HUDEP-2 (cell line): ENCODE results near the gene SPAG8.
A peak's percentile ranks its signal among the peaks of the same experiment; 100 is the strongest.

ENCODE experiments used
- DNase-seq, 76 experiments: peaks; one replicate each; lab custom pipeline; 2025; ENCODE audit not compliant: unreplicated experiment in 76 of 76; lab: John Stamatoyannopoulos, UW

Gene SPAG8, protein sequence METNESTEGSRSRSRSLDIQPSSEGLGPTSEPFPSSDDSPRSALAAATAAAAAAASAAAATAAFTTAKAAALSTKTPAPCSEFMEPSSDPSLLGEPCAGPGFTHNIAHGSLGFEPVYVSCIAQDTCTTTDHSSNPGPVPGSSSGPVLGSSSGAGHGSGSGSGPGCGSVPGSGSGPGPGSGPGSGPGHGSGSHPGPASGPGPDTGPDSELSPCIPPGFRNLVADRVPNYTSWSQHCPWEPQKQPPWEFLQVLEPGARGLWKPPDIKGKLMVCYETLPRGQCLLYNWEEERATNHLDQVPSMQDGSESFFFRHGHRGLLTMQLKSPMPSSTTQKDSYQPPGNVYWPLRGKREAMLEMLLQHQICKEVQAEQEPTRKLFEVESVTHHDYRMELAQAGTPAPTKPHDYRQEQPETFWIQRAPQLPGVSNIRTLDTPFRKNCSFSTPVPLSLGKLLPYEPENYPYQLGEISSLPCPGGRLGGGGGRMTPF

DNA sequence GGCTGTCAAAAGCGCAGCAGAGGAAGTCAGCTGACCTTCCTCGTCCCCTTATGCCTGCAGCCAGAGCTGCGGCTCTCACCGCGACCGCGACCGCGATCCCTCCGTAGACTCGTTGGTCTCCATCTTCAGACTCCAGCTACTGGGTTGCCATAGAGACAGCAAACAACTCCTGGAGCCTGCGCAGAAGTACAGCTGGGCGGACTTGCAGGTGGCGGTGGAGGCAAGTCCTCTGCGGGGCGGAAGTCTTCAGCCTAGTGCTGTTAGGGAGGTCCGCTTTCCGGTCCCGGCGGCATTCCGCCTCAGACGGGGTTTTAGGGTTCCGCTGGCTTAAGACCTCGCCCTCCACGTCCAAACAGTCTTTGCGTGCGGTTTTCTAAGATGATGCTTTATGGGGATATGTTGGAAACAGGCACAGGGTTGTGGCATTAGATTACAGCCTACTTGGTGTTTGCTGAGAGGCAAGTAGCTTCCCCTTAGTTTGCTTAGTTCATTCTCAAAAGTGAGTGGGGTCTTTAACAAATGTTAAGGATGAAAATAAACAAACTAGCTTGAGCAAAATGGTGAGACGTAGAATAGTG lies at the start of gene SPAG8:
Gene SPAG8 (minus strand): TSS at position 238 of the 578 bp plus-strand sequence. CDS start 115 bp downstream, at position 123.
- DNase-seq = peak in 75 of 76 experiments; percentile 17 to 95 (median 86)

DNA sequence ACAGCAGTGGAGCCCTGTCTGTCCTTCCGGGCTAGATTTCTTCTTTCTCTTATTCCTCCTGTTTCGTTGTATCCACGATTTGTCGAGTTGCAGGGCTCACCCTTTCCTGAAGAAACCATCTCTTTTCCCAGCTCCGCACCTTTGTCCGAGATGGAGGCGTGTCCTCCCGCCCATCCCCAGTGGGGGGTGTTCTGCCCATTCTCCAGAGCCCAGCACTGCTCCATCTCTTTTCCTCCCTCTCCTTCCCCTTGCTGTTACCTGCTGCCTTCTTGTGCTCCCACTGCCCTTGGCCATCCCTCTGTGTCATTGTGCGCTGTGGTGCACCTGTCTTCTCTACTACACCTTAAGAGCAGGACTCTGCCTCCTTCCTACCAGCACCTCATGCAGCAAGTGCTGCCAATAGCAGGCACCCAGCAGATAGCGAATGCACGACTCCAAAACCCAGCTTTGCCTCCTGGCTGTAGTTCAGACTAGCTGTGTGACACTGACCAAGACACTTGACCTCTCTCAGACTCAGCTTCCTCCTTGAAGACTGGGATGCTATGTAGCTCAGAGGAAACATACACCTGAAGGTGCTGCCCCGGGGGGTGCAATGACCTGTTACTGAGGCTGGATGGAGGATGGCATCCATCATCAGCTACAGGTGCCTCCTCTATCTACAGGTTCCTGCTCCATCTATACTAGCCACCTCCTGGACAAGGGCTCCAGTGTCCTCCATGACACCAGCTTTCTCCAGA lies 49.3 kb upstream of the SPAG8 start:
- DNase-seq = no peak

DNA sequence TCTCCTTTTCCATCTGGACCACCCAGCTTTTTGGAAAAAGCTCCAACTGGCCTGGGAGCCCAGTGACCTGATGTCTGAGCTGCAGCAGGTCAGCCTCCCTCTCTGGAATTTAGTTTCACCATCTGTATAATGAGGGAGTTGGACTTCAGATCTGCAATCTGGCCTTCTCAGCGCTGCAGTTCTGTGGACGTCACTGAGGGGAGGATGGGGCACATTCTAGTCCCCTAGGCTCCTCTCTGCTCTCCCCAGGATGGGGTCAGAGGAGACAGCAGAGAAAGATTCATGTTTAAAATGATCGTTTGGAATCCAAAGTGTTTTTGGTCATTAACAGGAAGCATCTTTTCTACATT lies 47.9 kb upstream of the SPAG8 start:
- DNase-seq = no peak

DNA sequence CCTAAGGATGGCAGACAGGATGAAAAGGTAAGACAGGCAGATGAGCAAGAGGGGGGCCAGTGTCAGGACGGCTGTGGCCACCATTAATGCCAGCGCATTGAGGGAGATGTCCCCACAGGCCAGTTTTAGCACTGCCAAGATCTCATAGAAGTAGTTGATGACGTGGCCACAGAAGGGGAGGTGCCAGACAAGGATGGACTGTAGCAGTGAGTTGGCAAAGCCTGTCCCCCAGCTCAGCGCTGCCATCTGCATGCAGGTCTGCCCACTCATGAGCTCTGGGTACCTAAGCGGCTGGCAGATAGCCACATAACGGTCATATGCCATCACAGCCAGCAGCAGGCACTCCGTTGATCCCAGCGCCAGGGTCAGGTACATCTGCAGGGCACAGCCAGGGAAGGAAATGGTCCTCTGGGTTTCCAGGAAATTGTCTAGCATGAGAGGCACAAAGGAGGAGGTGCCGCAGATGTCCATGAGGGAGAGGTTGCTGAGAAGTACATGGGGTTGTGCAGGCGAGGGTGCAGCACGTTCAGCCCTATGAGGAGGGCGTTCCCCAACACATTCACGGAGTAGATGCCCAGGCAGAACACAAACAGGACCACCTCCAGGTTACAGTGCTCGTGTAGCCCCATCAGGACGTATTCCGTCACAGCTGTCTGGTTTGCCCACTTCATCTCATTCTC lies 47.4 kb upstream of the SPAG8 start:
- peak in 10 of 76 experiments; percentile 1 to 40 (median 9) for DNase-seq

DNA sequence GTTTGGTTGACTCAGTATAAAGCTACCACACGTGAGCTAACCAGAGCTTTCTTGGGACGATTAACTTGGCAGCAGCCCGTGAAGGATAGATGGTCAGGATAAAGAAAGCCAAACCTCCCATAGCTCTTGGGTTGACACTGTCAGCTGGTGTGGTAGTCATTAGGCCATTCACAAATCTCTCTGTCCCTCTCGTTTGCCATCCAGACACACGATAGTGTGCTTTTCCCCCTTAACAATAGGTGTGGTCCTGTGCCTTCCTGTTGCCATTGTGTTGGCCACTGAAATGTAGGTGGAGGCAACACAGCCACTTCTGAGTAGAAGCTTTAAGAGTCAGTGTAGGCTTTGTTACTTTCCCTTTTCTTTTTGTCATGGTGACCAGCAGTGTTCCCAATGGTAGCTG lies 46.4 kb upstream of the SPAG8 start:
- no peak for DNase-seq

DNA sequence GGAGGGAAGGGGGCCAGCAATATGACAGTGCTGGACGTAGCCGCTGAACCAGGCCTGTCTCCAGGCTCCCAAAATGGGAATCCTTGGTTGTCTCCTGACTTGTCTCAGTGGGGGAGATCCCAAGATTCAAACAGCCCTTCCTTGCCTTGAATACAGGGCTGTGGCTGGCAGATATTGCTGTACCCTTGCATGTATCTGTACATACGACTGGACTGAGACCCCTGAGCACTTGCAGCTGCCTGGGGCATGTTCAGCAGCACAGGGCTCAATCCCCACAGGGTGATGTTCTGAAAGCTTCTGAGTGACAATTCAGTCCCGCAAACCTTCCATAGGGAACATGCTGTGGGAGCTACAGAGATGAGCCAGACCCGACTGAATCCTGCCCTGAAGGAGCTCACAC lies 44.8 kb upstream of the SPAG8 start:
- DNase-seq = no peak

DNA sequence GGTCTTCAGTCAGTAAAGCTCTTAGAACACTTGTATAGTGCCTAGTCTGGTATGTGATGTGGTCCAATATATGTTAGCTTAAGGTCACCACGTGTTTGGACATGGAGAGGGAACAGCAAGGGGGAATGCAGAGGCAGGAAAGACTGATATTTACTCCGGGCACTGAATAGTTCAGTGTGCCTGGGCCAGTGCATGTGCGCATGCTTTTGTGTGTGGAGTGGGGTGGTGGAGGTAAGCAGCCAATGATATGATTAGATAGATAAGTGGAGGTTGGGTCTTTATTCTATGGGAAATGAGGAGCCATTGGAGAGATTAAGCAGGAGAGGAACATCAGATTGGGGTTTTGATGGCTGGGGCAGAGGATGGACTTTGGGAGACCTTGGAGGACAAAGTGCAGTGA lies 44.1 kb upstream of the SPAG8 start:
- DNase-seq = no peak

DNA sequence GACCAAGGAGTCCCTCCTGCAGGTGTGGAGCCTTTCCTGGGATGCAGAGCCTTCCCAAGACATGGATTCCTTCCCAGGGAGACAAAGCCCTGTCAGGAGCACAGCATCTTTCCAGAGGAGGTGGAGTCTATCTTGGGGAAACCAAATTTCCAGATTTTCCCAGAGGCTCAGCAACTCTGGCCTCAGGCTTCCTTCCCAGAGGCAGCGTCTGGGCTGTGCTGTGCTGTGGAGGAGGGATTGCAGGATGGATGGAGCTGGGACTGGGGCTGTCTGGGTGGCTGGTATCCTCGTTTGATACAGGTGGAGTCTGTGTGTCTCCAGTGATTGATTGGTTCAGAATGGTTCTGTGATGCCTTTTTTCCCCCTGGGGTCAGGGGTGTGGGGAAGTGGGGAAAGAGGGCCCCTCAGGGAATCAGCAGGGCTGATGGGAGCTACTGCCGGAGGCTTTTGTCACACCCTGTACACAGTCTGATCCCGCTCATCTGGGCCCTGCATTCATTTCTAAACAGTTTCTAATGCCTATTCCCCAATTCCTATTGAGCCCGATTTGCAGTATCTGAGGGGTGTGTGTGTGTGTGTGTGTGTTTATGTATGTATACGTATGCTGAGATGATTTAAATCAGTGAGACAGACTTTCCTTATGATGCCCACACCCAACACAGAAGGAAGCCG lies 42.2 kb upstream of the SPAG8 start:
- DNase-seq = no peak

DNA sequence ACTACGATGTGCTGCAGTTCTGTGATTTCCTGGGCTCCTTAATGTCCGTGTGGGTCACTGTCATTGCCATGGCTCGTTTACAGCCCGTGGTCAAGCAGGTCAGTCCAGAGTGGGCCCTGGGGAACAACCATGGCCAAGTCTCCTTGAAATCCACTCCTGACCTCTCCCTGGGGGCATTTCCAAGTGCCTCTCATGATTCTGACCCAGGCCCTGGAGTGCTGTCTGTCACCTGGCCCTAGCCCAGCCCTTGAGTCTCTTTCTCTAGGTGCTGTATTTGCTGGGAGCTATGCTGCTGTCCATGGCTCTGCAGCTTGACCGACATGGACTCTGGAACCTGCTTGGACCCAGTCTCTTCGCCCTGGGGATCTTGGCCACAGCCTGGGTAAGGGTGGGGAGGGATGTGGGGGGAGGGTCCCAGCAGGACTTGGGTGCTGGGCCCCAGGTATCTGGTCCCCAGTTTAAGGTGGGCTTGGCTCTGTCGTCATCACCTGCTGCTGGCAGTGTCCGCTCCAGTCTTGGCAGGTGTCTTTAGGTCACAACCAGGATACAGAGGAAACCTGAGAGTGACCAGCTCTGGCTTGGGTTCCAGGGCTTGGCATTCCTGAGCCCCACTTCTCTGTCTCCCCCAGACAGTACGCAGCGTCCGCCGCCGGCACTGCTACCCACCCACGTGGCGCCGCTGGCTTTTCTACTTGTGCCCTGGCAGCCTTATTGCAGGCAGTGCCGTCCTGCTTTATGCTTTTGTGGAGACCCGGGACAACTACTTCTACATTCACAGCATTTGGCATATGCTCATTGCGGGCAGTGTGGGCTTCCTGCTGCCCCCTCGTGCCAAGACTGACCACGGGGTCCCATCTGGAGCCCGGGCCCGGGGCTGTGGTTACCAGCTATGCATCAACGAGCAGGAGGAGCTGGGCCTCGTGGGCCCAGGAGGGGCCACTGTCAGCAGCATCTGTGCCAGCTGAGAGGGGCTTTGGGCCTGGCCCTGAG lies 41.1 kb upstream of the SPAG8 start:
- no peak for DNase-seq

DNA sequence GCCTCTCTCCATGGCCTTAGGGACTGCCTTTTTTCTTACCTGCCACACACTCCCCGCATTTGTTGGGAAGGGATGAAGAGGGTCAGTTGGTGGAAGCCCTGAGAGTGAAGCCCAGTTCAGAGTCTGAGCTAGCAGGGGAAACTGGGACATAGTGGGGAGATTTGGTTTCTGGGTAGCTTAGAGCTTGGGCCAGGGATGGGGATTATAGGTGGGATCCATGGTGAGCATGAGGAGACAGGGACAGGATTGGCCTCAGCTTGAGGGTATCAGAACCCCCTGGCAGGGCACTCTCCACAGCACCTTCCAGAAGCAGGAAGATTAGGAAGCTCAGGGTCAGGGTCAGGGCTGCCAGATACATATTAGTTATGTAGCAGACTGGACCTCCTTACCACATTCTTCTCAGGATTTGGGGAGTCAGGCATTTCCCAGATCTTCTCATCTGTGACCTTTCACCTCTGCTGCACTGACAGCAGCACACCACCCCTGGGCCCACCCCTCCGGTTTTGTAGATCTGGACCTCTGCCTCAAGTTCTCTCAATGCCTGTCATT lies 40.3 kb upstream of the SPAG8 start:
- no peak for DNase-seq

DNA sequence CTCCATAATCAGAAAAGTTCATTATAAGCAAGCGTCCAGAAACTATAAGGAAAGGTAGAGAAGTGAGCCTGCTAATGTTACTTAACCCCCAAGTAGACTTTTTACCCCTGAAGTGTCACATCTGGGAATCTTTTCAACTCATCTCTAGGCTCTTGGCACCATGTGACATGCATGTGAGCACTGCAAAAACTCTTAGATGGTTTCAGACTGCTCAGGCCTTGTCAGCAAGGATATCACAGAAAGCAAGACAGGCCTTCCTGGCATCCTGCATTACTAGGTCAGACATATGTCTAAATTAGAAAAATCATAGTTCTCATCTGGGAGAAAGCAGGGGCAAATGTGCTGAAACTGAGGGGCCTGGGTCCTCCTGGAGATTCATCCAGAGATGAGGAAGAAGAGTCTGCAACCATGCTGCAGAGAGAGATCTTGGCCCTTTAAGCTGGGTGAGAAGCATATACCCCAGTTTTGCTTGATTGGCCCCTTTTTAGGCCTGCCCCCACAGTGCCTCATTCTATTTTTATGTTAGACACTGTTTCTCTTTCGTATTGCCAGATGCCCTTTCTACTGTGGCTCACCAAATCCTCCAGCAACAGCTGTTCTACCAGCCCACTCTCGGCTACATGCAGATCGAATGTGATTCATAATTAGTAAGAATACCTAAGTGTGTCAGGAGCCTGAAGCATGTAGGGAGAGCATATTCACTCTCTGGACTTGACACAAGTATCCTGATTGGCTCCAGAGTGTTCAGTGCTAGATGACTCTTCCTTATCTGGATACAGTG lies 35.9 kb upstream of the SPAG8 start:
- no peak for DNase-seq

DNA sequence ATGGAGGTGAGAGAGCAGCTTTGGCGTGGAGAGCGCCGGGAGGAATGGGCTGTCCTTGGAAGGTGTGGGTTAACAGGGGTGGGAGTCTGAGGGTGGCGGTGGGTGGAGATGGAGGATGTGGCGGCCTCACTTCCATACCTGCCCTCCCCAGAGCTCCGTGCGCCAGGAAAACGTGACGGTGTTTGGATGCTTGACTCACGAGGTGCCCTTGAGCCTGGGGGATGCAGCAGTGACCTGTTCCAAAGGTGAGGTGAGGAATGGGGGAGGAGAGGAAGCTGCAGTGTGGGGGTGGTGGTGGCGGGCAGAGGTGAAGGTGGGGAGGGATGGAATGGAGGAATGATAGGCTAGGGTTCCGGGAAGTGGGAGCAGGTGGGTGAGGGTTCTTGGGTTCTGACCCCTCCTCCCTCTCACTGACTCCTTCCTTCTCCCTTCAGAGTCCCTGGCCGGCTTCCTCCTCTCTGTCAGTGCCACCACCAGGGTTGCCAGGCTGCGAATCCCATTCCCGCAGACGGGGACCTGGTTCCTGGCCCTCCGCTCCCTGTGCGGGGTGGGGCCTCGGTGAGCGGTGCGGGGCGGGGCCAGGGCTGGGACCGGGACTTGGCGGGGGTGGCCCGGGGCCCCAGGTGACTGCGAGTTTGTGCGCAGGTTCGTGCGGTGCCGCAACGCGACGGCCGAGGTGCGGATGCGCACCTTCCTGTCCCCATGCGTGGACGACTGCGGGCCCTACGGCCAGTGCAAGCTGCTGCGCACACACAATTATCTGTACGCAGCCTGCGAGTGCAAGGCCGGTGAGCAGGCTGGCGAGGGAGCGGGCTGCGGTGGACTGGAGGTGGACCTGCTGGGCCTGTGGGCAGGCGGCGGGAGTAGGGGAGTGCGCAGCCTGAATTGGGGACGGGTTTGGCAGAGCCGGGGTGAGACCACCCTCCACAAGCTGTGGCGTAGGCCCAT lies 34.0 kb upstream of the SPAG8 start:
- no peak for DNase-seq

DNA sequence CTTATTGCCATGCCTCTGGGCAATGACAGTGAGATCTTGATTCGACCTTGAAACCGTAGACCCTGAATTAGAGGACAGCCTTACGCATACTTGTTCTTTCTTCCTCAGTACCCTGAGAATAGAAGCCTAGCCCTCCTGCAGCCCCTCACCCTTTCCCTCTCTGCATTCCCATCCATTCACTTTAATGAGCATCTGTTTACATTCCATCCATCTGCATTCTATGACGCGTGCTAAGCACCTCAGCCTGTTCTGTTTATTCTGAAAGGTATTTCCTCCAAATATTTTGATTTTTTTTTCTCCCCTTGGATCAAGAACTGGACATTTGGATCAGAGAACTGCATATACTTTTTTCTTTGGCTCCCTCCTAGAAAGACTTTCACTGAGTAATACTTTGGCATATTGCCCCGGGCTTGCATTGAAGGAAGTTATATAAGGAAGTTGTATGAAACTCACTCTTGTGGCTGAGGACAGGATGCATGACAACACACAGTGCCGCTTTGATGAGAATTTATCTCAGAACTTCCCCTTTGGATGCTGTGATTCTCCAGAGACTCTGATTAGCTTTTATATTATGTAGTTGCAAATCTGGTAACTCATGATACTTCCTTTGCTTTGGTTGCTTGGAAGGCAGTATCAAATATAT lies 32.7 kb upstream of the SPAG8 start:
- peak in 6 of 76 experiments; percentile 2 to 17 (median 4) for DNase-seq

DNA sequence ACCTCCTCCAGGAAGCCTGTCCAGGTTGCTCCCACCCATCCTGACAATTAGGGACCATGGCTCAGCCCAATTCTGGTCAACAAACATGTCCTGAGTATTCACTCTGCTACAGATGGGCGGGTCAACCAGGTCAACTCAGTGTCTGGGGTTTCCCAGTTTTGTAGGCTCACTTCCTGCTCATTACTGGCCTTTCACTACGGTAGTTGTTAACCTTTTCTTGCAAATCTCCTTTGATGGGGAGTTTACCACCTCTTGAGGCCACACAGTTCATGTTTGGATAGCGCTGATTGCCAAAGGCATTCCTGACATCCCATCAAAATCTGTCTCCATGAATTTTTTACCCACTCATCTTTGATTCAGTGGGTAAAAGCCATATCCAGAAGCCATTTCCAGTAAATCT lies 30.7 kb upstream of the SPAG8 start:
- DNase-seq = no peak

DNA sequence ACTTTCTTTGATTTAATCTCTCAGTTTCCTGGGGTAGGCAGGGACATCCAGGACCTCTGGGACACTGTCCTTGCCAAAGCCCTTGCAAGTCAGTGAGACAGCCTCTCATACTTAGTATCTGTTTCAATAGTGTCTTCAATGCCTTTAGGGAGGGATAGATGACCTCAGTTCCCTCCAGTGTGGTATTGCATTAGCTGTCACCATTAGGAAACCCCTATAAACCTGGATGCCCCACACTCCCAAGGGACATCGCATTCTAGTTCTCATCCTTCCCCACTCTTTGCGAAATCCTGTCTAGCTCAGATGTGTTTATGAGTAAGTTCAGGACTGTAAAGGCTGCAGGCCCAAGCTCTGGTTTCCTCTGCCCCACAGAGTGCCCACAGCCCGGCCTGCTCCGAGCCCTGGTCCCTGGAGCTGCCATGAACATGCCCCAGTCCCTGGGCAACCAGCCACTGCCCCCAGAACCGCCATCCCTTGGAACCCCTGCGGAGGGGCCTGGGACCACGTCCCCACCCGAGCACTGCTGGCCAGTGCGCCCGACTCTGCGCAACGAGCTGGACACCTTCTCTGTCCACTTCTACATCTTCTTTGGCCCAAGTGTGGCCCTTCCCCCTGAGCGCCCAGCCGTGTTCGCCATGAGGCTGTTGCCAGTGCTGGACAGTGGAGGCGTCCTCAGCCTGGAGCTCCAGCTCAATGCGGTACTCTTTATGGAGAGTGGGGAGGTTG lies 30.1 kb upstream of the SPAG8 start:
- DNase-seq = no peak

DNA sequence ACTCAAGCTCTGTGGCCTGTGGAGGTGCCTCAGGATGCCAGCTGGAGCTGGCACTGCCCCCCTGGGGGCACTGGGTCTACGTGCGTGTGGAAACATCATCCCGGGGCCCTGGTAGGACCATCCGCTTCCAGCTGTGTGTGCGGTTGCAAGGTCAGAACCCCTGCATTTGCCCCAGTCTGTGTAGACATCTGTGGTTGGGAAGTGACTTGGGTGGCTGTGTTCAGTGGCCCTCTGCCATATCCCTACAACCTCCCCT lies 29.5 kb upstream of the SPAG8 start:
- no peak for DNase-seq
